ENCODE data around the gene ARSI. TPM values are rescaled to one million over a fixed set of nuclear protein-coding genes. Genes with fewer than 3 reads are reported as not detected.

Gene ARSI
- polyA plus RNA-seq, 2 of the 4 experiments (the other 2 are of a cell fraction): 2.9 to 22.0 TPM

- POLR2A ChIA-PET: no interaction called here
- CTCF ChIA-PET: interaction anchor here (1.2 kb wide), 1 partner anchor 23 kb away, joined by 4 read pairs; the partner anchor contains the start of gene ARSI
- WGBS (ENCODE audit: missing lambda C conversion rate): 87% methylated on average over 13 of the region's 13 CpGs
- H3K4me3 ChIP-seq: no peak overlapping the region
- H3K4me1 ChIP-seq: 0 out of 3 replicates have a peak, but pooled peaks cover 4% of the 10 kb centered on the region
- FAIRE-seq (no peak), DNase-seq (ENCODE audit: low read depth in 1 of 2, low spot score in 1 of 2) (no peak), ATAC-seq (no peak)
- H3K4me2 ChIP-seq: no peak overlapping the region
- 0 out of 6 replicates have a peak overlapping the region, but pooled peaks of 1 of the 2 experiments have one; percentile 12 for H3K27ac ChIP-seq
- H3K9me3 ChIP-seq: no peaks in the 10 kb centered on the region
- TF ChIP-seq HMGXB4 (CRISPR knock-in tag; IDR thresholded peaks at IDR 0.05; ENCODE audit: borderline replicate concordance) (no peak), NFE2L2 (conservative IDR thresholded peaks at IDR 0.05; ENCODE audit: low read length) (no peak), RNF2 (IDR thresholded peaks at IDR 0.05; ENCODE audit: borderline replicate concordance, low read depth) (no peak), E2F6 (IDR thresholded peaks at IDR 0.05; ENCODE audit: borderline replicate concordance, low read depth) (no peak), EHMT2 (IDR thresholded peaks at IDR 0.05; ENCODE audit: low read depth) (no peak), ZNF302 (CRISPR knock-in tag; IDR thresholded peaks at IDR 0.05) (no peak), HEYL (CRISPR knock-in tag; IDR thresholded peaks at IDR 0.05) (no peak), CBX8 (IDR thresholded peaks at IDR 0.05) (no peak), USF2 (IDR thresholded peaks at IDR 0.05) (no peak), FOXS1 (CRISPR knock-in tag; IDR thresholded peaks at IDR 0.05) (no peak), POLR2AphosphoS2 (conservative IDR thresholded peaks at IDR 0.05; ENCODE audit: low read length) (no peak), ESRRA (IDR thresholded peaks at IDR 0.05; ENCODE audit: borderline replicate concordance, low read length) (no peak), JUNB (IDR thresholded peaks at IDR 0.05) (no peak), FOSB (CRISPR knock-in tag; IDR thresholded peaks at IDR 0.05) (no peak), EHF (CRISPR knock-in tag; IDR thresholded peaks at IDR 0.05) (no peak), RAD21 (conservative IDR thresholded peaks at IDR 0.05 in 1 of 2, IDR thresholded peaks at IDR 0.05 in 1 of 2) (no peak)
Observed at GRCh38 chr5:150279330-150280020, 23.2 kb downstream of the ARSI start.

- Histone ChIP-seq H3K4me2 (no peak overlapping the region), H3K4me1 (0 out of 3 replicates have a peak, but pooled peaks cover 4% of the 10 kb centered on the region), H3K4me3 (no peak overlapping the region), H3K27ac (peak overlapping the region in 1 of 2 experiments; percentile 56; a peak in 2 of 6 replicates), H3K9me3 (no peaks in the 10 kb centered on the region)
- FAIRE-seq (no peak), DNase-seq (ENCODE audit: low read depth in 1 of 2, low spot score in 1 of 2) (no peak), ATAC-seq (peak in 1 of 2 experiments; percentile 27; a peak in 1 of 6 replicates)
- ChIA-PET CTCF (interaction anchor here (0.5 to 1.2 kb wide), 3 partner anchors 24 to 564 kb away, joined by 3 to 4 read pairs (median 3); partner anchors contain the start of gene ARSI), POLR2A (no interaction called here)
- 81% methylated on average over 6 of the region's 6 CpGs for WGBS (ENCODE audit: missing lambda C conversion rate)
- TF ChIP-seq POLR2A (IDR thresholded peaks at IDR 0.05; ENCODE audit: low read length): no peak
- TF ChIP-seq SMC3 (IDR thresholded peaks at IDR 0.05): no peak
- no peak for TF ChIP-seq HOXB13 (CRISPR knock-in tag; IDR thresholded peaks at IDR 0.05; ENCODE audit: low read depth)
- TF ChIP-seq E2F6 (IDR thresholded peaks at IDR 0.05; ENCODE audit: borderline replicate concordance, low read depth): no peak
- TF ChIP-seq ATOH8 (CRISPR knock-in tag; IDR thresholded peaks at IDR 0.05; ENCODE audit: low read depth): no peak
- no peak for TF ChIP-seq EHF (CRISPR knock-in tag; IDR thresholded peaks at IDR 0.05)
- TF ChIP-seq HOXA7 (CRISPR knock-in tag; IDR thresholded peaks at IDR 0.05): no peak
- TF ChIP-seq MAZ (IDR thresholded peaks at IDR 0.05; ENCODE audit: borderline replicate concordance, low read depth, low read length): no peak
- no peak for TF ChIP-seq RARB (CRISPR knock-in tag; IDR thresholded peaks at IDR 0.05)
- no peak for TF ChIP-seq PHF8 (IDR thresholded peaks at IDR 0.05; ENCODE audit: borderline replicate concordance, low read depth)
- TF ChIP-seq KDM5A (IDR thresholded peaks at IDR 0.05): no peak
- TF ChIP-seq RFX5 (IDR thresholded peaks at IDR 0.05): no peak
- no peak for TF ChIP-seq CEBPB (IDR thresholded peaks at IDR 0.05)
- TF ChIP-seq ZSCAN20 (CRISPR knock-in tag; IDR thresholded peaks at IDR 0.05): no peak
Observed at GRCh38 chr5:150278916-150279315, 23.8 kb downstream of the ARSI start.
